Right lobe of liver (tissue), 6 donors: ENCODE measurements around the gene BRIP1. TPM values are rescaled to one million over a fixed set of nuclear protein-coding genes. Genes with fewer than 3 reads are reported as not detected.

Experiments used
- ATAC-seq, 4 donors: fragments of 200-7000 bp; cut with Tn5 transposase; one replicate each; pipeline ENCODE4 v1.9.1; 2020; ENCODE audit warnings: mild to moderate bottlenecking in 4 of 4, moderate library complexity in 4 of 4
- DNase-seq, 3 donors: peaks; one replicate each; pipeline ENCODE4 v3.0.0-alpha.2; 2020
- H3K27ac ChIP-seq, 3 donors: fragments of 200-600 bp; one replicate each; pipeline ENCODE4 v1.8.0; 2022
- H3K27me3 ChIP-seq, 2 donors: fragments of 200-600 bp; one replicate each; pipeline ENCODE4 v1.8.0; 2022
- H3K36me3 ChIP-seq, 4 donors: fragments of 200-600 bp; sonication (generic) in 1 of 4; one replicate each; pipeline versions ENCODE4 v1.5.1 to v1.8.0; 2017 to 2022; ENCODE audit warnings: control low read depth in 1 of 4
- H3K4me1 ChIP-seq, 4 donors: fragments of 200-600 bp; sonication (generic) in 1 of 4; one replicate each; pipeline versions ENCODE4 v1.5.1 to v1.8.0; 2017 to 2022; ENCODE audit warnings: control low read depth in 1 of 4
- H3K4me3 ChIP-seq, 3 donors: fragments of 200-600 bp; one replicate each; pipeline ENCODE4 v1.8.0; 2022
- H3K9me3 ChIP-seq, 4 donors: fragments of 200-600 bp; sonication (generic) in 1 of 4; one replicate each; pipeline versions ENCODE4 v1.5.1 to v1.8.0; 2017 to 2022; ENCODE audit warnings: control low read depth in 1 of 4
- POLR2A ChIP-seq: fragments of 450-650 bp; IDR thresholded peaks from one replicate; pipeline ENCODE4 v1.6.1; 2017; ENCODE audit warnings: antibody characterized with exemption, mild to moderate bottlenecking
- WGBS: methylation state at CpG from one replicate; pipeline ENCODE4 v1.1.6; 2018; ENCODE audit warnings: low coverage, low lambda C conversion rate; ENCODE audit not compliant: insufficient coverage; ENCODE audit errors: missing lambda C conversion rate; 5-methylcytosine and 5-hydroxymethylcytosine counted together
- intact Hi-C, 2 donors: fragments of 100-400 bp; cut with DNase I; formaldehyde crosslinking; loops; one replicate each; pipeline versions ENCODE4 v1.11.2 to v1.14.1; 2022
- total RNA-seq, 6 experiments: library from RNA; depleted of rRNA in 2 of 6; stranded (reverse); fragments of >200 nt in 2 of 6; fragmentation: NEBNext Ultra II Directional in 3 of 6; extraction: Animal tissue kit (Norgen Biotek cat#: 25700) in 3 of 6; gene quantifications; one replicate each; pipeline versions ENCODE4 v1.1.0 to v1.2.4, GENCODE V29; 2016 to 2023
- TF ChIP-seq, protein P1 (sequence below), 4 donors: fragments of 200-600 bp in 3 of 4; fragments of 450-650 bp in 1 of 4; IDR thresholded peaks; one replicate each; pipeline versions ENCODE4 v1.5.1 to v1.8.0; 2016 to 2022; ENCODE audit warnings: antibody characterized with exemption in 4 of 4, mild to moderate bottlenecking in 2 of 4
- donor health status: DM: no; HTN: yes; CAD: no.
- donor health status: DM: no; HTN: no; CAD: no.
- donor health status: DM: no; HTN: no; CAD: no.
- donor health status: DM: no; HTN: yes; CAD: no.
- donor health status: DM: no; HTN: yes; CAD: no.

The BRIP1 gene
- total RNA-seq, 6 experiments from 2014 or later: 1.0 to 1.6 (median 1.1) TPM

- ATAC-seq (no peak), DNase-seq (no peak)
- 100% methylated on average over 2 of the region's 2 CpGs for WGBS
- H3K36me3 ChIP-seq: no peaks in the 10 kb centered on the region
- H3K27ac ChIP-seq: no peak overlapping the region
- no peaks in the 10 kb centered on the region for H3K27me3 ChIP-seq
- no peaks in the 10 kb centered on the region for H3K4me1 ChIP-seq
- H3K9me3 ChIP-seq: peaks cover 0 to 11% (median 3%) of the 10 kb centered on the region in 4 donors
- no peak overlapping the region for H3K4me3 ChIP-seq
- intact Hi-C loops: no loop called here
- TF ChIP-seq, protein P1, sequence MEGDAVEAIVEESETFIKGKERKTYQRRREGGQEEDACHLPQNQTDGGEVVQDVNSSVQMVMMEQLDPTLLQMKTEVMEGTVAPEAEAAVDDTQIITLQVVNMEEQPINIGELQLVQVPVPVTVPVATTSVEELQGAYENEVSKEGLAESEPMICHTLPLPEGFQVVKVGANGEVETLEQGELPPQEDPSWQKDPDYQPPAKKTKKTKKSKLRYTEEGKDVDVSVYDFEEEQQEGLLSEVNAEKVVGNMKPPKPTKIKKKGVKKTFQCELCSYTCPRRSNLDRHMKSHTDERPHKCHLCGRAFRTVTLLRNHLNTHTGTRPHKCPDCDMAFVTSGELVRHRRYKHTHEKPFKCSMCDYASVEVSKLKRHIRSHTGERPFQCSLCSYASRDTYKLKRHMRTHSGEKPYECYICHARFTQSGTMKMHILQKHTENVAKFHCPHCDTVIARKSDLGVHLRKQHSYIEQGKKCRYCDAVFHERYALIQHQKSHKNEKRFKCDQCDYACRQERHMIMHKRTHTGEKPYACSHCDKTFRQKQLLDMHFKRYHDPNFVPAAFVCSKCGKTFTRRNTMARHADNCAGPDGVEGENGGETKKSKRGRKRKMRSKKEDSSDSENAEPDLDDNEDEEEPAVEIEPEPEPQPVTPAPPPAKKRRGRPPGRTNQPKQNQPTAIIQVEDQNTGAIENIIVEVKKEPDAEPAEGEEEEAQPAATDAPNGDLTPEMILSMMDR (IDR thresholded peaks at IDR 0.05): no peak
- TF ChIP-seq POLR2A: no peak
These were observed 167.5 kb downstream of the BRIP1 start for GRCh38 chr17:61695779-61696337.

DNA sequence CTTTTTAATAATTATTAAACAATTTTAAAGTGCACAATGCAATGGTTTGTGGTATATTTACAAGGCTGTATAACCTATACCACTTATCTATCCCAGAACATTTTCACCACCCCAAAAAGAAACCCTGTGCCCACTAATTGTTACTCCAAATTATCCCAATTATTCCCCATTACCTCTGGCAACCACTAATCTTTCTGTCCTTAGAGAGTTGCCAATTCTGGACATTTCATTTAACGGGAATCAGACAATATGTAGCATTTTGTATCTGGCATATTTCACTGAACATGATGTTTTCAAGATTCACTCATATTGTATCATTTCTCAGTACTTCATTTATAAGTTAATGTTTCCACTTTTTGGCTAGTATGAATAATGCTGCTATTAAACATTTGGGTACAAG lies 169.2 kb downstream of the BRIP1 start:
- no peak overlapping the region for H3K27ac ChIP-seq
- no peak for ATAC-seq
- WGBS: 85% methylated on average over 1 of the region's 1 CpG
- no peaks in the 10 kb centered on the region for H3K36me3 ChIP-seq
- H3K27me3 ChIP-seq: no peaks in the 10 kb centered on the region
- TF ChIP-seq, protein P1 (IDR thresholded peaks at IDR 0.05): no peak
- TF ChIP-seq POLR2A: no peak
- H3K4me3 ChIP-seq: no peak overlapping the region
- no peak for DNase-seq
- H3K9me3 ChIP-seq: no peaks in the 10 kb centered on the region
- H3K4me1 ChIP-seq: no peaks in the 10 kb centered on the region
- intact Hi-C loops: no loop called here

DNA sequence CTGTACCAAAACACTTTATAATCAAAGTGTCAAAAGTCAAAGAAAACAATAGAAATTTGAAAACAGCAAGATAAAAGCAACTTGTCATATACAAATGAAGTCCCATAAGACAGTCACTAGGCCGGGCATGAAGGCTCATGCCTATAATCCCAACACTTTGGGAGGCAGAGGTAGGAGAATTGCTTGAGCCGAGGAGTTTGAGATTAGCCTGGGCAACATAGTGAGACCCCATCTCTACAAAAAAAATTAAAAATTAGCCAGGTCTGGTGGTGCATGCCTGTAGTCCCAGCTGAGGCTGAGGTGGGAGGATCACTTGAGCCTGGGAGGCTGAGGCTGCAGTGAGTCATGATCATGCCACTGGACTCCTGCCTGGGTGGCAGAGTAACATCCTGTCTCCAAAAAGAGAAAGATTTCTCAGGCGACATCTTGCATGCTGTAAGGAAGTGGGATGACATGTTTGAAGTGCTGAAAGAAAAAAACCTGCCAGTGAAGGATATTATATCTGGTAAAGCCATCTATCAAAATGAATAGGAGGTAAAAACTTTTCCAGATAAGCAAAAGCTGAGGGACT lies 173.6 kb downstream of the BRIP1 start:
- 94% methylated on average over 2 of the region's 3 CpGs for WGBS
- TF ChIP-seq, protein P1 (IDR thresholded peaks at IDR 0.05): no peak
- TF ChIP-seq POLR2A: no peak
- H3K27me3 ChIP-seq: no peaks in the 10 kb centered on the region
- ATAC-seq (no peak), DNase-seq (no peak)
- intact Hi-C loops: no loop called here
- H3K4me1 ChIP-seq: no peaks in the 10 kb centered on the region
- H3K4me3 ChIP-seq: no peak overlapping the region
- H3K27ac ChIP-seq: no peak overlapping the region
- no peaks in the 10 kb centered on the region for H3K9me3 ChIP-seq
- H3K36me3 ChIP-seq: no peaks in the 10 kb centered on the region

GRCh38 chr17:61687769-61688168 lies 175.6 kb downstream of the BRIP1 start:
- Histone ChIP-seq H3K36me3 (no peaks in the 10 kb centered on the region), H3K4me3 (no peak overlapping the region), H3K4me1 (no peaks in the 10 kb centered on the region), H3K27ac (no peak overlapping the region), H3K9me3 (no peaks in the 10 kb centered on the region), H3K27me3 (no peaks in the 10 kb centered on the region)
- intact Hi-C loops: no loop called here
- no peak for DNase-seq
- ATAC-seq: no peak
- TF ChIP-seq, protein P1 (IDR thresholded peaks at IDR 0.05): no peak
- TF ChIP-seq POLR2A: no peak
- no CpG with 5 or more reads among the region's 2 CpGs for WGBS
